ENCODE results near the gene MTSS2.

- TF ChIP-seq CTCF (IDR thresholded peaks at IDR 0.05; ENCODE audit: insufficient read depth, low read length, poor library complexity, severe bottlenecking) (no peak), EZH2phosphoT487 (conservative IDR thresholded peaks at IDR 0.05; ENCODE audit: low read length) (no peak)
Observed at GRCh38 chr16:70691223-70692129, 5.6 kb upstream of the MTSS2 start.
